ENCODE results near the gene HAGHL. TPM values are rescaled to one million over a fixed set of nuclear protein-coding genes. Genes with fewer than 3 reads are reported as not detected.

Gene HAGHL
- total RNA-seq, 1 donor from 2014 or later, result 1.0 TPM

- Mint-ChIP-seq H3K27ac (no peak overlapping the region), H3K9me3 (no peaks in the 10 kb centered on the region), H3K4me3 (peak overlapping the region; percentile 18), H3K36me3 (no peaks in the 10 kb centered on the region), H3K27me3 (ENCODE audit: insufficient read depth, low read depth) (peaks cover 6% of the 10 kb centered on the region), H3K4me1 (peaks cover 4% of the 10 kb centered on the region)
- Histone ChIP-seq H2AFZ (replicated peaks) (no peak overlapping the region), H3K36me3 (no peaks in the 10 kb centered on the region), H3F3A (ENCODE audit: low read depth) (no peaks in the 10 kb centered on the region), H3K9ac (no peak overlapping the region), H3K9me3 (ENCODE audit: low read depth) (no peaks in the 10 kb centered on the region), H3K4me1 (peaks cover 6% of the 10 kb centered on the region), H3K27ac (no peak overlapping the region), H3K4me3 (no peak overlapping the region), H3K27me3 (no peaks in the 10 kb centered on the region), H3K79me2 (ENCODE audit: low read depth) (no peaks in the 10 kb centered on the region), H3K4me2 (no peak overlapping the region), H4K20me1 (ENCODE audit: low read depth) (no peaks in the 10 kb centered on the region)
- no peak for TF ChIP-seq EZH2 (IDR thresholded peaks at IDR 0.05)
- TF ChIP-seq EZH2phosphoT487 (IDR thresholded peaks at IDR 0.05), result no peak
- no peak for TF ChIP-seq CTCF (IDR thresholded peaks at IDR 0.05)
- no peak for DNase-seq (ENCODE audit: low spot score)
Observed at GRCh38 chr16:766008-766819, 39.3 kb downstream of the HAGHL start.

DNA sequence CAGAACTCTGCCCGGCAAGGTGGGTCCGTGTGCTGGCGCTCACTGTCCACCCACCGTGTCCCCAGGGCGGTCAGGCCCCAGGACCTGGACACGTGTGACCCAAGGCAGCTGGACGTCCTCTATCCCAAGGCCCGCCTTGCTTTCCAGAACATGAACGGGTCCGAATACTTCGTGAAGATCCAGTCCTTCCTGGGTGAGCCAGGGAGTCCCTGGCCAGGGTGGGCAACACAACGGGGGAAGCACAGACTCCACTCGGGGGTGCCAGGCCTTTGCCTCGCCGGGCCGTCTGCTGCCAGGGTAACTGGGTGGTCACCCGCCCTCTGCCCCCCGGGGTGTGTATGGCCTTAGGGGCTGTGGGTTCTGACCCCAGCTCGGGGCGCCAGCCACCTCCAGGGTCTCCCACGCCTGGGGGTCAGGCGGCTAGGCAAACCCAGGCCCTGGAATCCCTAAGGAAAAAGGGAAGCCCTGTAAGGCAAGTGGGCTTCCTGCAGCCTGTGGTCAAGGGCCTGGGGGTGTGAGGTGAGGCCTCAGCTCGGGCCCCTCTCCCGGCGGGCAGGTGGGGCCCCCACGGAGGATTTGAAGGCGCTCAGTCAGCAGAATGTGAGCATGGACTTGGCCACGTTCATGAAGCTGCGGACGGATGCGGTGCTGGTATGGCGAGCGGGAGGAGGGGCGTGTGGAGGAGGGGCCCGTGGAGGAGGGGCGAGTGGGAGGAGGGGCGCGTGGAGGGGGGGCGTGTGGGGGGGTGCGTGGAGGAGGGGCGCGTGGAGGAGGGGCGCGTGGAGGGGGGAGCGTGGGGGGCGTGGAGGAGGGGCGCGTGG is 40.1 kb downstream of the HAGHL start:
- no peaks in the 10 kb centered on the region for H3K9me3 ChIP-seq (ENCODE audit: low read depth)
- no peak overlapping the region for H3K27ac ChIP-seq
- H3K79me2 ChIP-seq (ENCODE audit: low read depth), result no peaks in the 10 kb centered on the region
- Mint-ChIP-seq H3K9me3 (no peaks in the 10 kb centered on the region), H3K27ac (no peak overlapping the region), H3K36me3 (no peaks in the 10 kb centered on the region), H3K4me1 (peaks cover 4% of the 10 kb centered on the region), H3K4me3 (no peak overlapping the region), H3K27me3 (ENCODE audit: insufficient read depth, low read depth) (peaks cover 6% of the 10 kb centered on the region)
- no peaks in the 10 kb centered on the region for H4K20me1 ChIP-seq (ENCODE audit: low read depth)
- H3K27me3 ChIP-seq, result no peaks in the 10 kb centered on the region
- no peaks in the 10 kb centered on the region for H3F3A ChIP-seq (ENCODE audit: low read depth)
- no peak overlapping the region for H3K9ac ChIP-seq
- no peak overlapping the region for H3K4me3 ChIP-seq
- H3K36me3 ChIP-seq, result no peaks in the 10 kb centered on the region
- DNase-seq (ENCODE audit: low spot score), result no peak
- no peak overlapping the region for H2AFZ ChIP-seq (replicated peaks)
- TF ChIP-seq EZH2phosphoT487 (IDR thresholded peaks at IDR 0.05) (no peak), EZH2 (IDR thresholded peaks at IDR 0.05) (no peak), CTCF (IDR thresholded peaks at IDR 0.05) (no peak)
- H3K4me2 ChIP-seq, result no peak overlapping the region
- H3K4me1 ChIP-seq, result peaks cover 3% of the 10 kb centered on the region

DNA sequence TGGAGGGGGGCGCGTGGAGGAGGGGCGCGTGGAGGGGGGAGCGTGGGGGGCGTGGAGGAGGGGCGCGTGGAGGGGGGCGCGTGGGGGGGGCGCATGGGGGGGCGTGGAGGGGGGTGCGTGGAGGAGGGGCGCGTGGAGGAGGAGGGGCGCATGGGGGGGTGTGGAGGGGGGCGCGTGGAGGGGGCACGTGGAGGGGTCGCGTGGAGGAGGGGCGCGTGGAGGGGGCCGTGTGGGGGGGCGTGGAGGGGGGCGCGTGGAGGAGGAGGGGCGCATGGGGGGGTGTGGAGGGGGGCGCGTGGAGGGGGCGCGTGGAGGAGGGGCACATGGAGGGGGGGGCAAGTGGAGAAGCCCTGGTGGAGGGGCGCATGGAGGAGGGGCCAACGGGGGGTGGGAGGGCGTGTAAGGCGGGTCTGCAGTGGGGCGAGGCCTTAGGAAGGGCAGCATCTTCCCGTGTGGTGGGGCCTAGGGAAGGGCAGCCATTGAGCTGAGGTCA is 40.9 kb downstream of the HAGHL start:
- H3K9ac ChIP-seq, result no peak overlapping the region
- H3K4me1 ChIP-seq, result no peaks in the 10 kb centered on the region
- H3F3A ChIP-seq (ENCODE audit: low read depth), result no peaks in the 10 kb centered on the region
- H3K36me3 ChIP-seq, result no peaks in the 10 kb centered on the region
- no peaks in the 10 kb centered on the region for H3K9me3 ChIP-seq (ENCODE audit: low read depth)
- no peak overlapping the region for H3K4me3 ChIP-seq
- no peaks in the 10 kb centered on the region for H3K36me3 Mint-ChIP-seq
- no peak overlapping the region for H3K4me3 Mint-ChIP-seq
- peaks cover 4% of the 10 kb centered on the region for H3K4me1 Mint-ChIP-seq
- H3K79me2 ChIP-seq (ENCODE audit: low read depth), result no peaks in the 10 kb centered on the region
- no peak overlapping the region for H3K27ac Mint-ChIP-seq
- H2AFZ ChIP-seq (replicated peaks), result no peak overlapping the region
- H4K20me1 ChIP-seq (ENCODE audit: low read depth), result no peaks in the 10 kb centered on the region
- peaks cover 4% of the 10 kb centered on the region for H3K27me3 Mint-ChIP-seq (ENCODE audit: insufficient read depth, low read depth)
- no peak for DNase-seq (ENCODE audit: low spot score)
- H3K9me3 Mint-ChIP-seq, result no peaks in the 10 kb centered on the region
- H3K27ac ChIP-seq, result no peak overlapping the region
- TF ChIP-seq EZH2 (IDR thresholded peaks at IDR 0.05) (no peak), EZH2phosphoT487 (IDR thresholded peaks at IDR 0.05) (no peak), CTCF (IDR thresholded peaks at IDR 0.05) (no peak)
- no peaks in the 10 kb centered on the region for H3K27me3 ChIP-seq
- no peak overlapping the region for H3K4me2 ChIP-seq
